Measurements from ENCODE around the gene DOCK8. TPM values are rescaled to one million over a fixed set of nuclear protein-coding genes. Genes with fewer than 3 reads are reported as not detected.

DOCK8 gene
- total RNA-seq, 1 donor, result 0.18 TPM

DNA sequence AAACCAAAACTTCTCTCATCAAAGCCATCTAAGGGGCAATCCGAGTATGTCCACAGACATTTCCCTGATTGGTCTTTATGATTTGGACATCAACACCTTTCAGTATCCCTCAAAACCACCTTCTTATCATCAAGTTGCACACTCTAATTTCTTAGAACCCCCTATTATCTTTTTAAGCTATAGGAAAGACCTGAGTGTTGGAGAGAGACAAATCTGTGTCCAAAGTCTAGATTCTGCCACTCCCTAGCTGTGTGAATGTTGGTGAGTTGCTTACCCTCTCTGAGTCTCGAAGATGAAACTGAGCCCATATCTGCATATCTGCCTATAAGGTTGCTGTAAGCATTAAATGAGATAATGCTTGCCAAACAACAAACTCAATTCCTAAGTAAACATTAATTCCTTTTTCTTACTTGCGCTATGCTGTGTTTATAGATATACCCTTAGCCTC, 159.1 kb downstream of the DOCK8 start:
- TF ChIP-seq, protein P1, sequence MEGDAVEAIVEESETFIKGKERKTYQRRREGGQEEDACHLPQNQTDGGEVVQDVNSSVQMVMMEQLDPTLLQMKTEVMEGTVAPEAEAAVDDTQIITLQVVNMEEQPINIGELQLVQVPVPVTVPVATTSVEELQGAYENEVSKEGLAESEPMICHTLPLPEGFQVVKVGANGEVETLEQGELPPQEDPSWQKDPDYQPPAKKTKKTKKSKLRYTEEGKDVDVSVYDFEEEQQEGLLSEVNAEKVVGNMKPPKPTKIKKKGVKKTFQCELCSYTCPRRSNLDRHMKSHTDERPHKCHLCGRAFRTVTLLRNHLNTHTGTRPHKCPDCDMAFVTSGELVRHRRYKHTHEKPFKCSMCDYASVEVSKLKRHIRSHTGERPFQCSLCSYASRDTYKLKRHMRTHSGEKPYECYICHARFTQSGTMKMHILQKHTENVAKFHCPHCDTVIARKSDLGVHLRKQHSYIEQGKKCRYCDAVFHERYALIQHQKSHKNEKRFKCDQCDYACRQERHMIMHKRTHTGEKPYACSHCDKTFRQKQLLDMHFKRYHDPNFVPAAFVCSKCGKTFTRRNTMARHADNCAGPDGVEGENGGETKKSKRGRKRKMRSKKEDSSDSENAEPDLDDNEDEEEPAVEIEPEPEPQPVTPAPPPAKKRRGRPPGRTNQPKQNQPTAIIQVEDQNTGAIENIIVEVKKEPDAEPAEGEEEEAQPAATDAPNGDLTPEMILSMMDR (IDR thresholded peaks at IDR 0.05; ENCODE audit: insufficient read depth, low read length), result no peak
- no peak for DNase-seq (ENCODE audit: low read depth)
- no peak overlapping the region for H3K4me3 ChIP-seq (ENCODE audit: low read depth, low read length)

DNA sequence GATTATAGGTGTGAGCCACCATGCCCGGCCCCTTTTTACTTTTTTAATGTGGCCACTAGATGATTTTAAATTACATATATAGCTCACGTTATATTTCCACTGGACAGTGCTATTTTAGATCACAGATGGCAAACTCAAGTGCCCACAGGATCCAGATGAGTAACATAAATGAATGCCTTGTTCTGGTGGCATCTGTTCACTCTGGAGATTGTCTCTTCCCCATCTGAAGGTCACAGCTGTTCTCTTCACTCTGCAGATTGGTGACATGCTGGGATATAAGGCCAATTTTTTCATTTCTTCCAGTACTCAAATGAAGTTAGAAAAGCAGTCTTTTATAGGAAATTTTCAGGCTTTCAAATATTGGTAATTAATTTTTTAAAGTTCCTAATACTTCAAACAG, 160.1 kb downstream of the DOCK8 start:
- no peak for DNase-seq (ENCODE audit: low read depth)
- no peak overlapping the region for H3K4me3 ChIP-seq (ENCODE audit: low read depth, low read length)
- TF ChIP-seq, protein P1 (IDR thresholded peaks at IDR 0.05; ENCODE audit: insufficient read depth, low read length), result no peak

DNA sequence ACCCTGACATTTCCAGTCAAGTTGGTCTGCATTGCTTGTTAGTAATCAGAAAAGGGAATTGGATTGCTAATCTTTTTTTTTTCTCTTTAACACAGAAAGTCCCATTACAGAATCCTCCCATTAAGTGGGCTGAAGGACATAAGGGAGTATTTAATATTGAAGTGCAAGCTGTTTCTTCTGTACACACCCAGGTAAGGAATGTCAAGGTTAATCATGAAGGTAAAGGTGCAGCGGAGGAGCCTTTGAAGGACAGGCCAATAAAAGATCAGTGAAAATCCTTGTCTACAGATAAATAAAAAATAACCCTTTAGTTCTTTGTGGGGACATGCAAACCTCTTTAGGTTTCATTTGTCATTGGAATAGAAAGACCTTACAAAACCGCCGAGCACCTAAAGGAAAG, 161.4 kb downstream of the DOCK8 start:
- no peak for DNase-seq (ENCODE audit: low read depth)
- H3K4me3 ChIP-seq (ENCODE audit: low read depth, low read length), result no peak overlapping the region
- TF ChIP-seq, protein P1 (IDR thresholded peaks at IDR 0.05; ENCODE audit: insufficient read depth, low read length), result no peak

DNA sequence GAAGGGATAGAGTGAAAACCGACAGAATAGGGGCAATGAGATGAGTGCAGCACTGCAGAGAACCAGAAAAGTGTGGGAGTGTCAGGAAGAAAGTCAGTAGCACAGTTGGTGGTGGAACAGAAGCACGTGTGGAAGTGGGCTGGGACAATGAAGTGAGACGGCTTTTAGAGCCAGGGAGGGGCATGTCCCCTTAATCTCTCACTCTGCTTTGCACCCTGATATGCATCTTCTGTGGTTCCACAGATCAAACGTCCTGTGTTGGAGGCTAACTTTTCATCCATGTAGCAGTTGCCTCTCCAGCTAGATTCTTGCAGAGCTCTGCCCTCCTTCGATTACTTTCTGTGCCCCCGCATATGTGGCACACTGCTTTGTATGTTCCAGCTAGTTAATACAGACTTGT, 163.6 kb downstream of the DOCK8 start:
- TF ChIP-seq, protein P1 (IDR thresholded peaks at IDR 0.05; ENCODE audit: insufficient read depth, low read length), result no peak
- no peak for DNase-seq (ENCODE audit: low read depth)
- no peak overlapping the region for H3K4me3 ChIP-seq (ENCODE audit: low read depth, low read length)

DNA sequence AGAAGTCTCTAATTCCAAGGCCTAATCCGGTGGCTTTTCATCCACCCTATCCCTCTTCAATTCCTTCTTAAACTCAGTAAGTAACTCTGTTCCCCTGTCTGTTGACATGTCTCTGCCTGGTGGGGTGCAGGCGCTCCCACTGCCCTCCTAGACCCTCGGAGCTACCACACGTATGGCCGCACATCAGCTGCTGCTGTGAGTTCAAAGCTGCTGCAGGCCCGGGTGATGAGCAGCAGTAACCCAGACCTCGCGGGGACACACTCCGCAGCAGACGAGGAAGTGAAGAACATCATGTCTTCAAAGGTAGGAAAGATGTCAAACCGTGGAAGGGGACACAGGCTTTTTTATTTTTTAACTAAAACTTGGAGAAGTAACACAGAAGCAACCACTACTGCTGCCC, 167.7 kb downstream of the DOCK8 start:
- DNase-seq (ENCODE audit: low read depth), result no peak
- TF ChIP-seq, protein P1 (IDR thresholded peaks at IDR 0.05; ENCODE audit: insufficient read depth, low read length), result no peak
- no peak overlapping the region for H3K4me3 ChIP-seq (ENCODE audit: low read depth, low read length)

DNA sequence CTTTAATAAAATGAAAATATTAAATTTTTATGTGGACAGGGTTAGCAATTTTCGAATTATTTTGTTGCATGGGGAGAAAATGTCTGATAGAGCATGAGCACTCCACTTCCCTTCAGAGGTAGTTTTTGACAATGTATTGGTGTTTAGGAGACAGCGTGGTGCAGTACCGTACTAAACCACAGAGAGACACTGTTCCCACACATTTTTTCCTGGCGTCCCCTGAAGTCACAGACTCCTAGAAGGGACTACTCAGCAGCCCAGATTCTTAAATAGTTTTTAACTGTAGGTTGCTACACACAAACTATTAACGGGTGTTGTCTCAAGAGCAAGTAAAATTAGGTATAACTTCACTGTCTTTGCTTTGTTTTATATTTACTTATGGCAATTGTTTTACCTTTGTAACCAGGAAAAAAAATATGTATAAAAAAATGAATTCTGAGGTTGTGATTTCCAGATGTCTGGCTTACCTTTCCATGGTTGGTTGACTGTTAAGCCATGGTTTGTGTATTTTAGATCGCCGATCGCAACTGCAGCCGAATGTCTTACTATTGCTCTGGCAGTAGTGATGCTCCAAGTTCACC, 171.2 kb downstream of the DOCK8 start:
- TF ChIP-seq, protein P1 (IDR thresholded peaks at IDR 0.05; ENCODE audit: insufficient read depth, low read length), result peak; percentile 91

DNA sequence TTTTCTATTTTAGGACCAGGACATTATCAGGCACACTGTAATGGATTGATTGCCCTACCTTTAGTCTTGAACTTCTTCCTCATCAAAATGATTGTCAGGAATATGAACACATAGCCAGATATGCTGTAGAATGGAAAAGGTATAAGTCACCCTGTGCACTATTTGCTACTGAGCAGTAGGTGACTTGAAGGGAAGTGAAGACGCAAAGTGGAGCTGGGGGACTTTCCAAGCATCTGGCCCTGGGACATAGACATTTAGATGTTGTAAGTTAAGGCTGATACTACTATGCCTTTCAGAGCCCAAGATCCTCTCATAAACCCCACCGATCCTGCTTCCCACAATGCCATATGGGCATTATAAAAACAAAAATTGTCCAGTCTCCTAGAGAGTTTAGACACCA, 174.5 kb downstream of the DOCK8 start:
- TF ChIP-seq, protein P1 (IDR thresholded peaks at IDR 0.05; ENCODE audit: insufficient read depth, low read length), result no peak
- H3K4me3 ChIP-seq (ENCODE audit: low read depth, low read length), result no peak overlapping the region
- DNase-seq (ENCODE audit: low read depth), result no peak

More for the DNA sequence above, 171.2 kb downstream of the DOCK8 start:
- DNase-seq (ENCODE audit: low read depth), result peak; percentile 73
- no peak overlapping the region for H3K4me3 ChIP-seq (ENCODE audit: low read depth, low read length)

Measured in fibroblast of the aortic adventitia (primary cell).